Sigmoid colon (tissue), 7 donors: Measurements from ENCODE around the gene IRX2. TPM values are rescaled to one million over a fixed set of nuclear protein-coding genes. Genes with fewer than 3 reads are reported as not detected.

Experiments
- DNase-seq: peaks from one replicate; pipeline ENCODE4 v3.0.0-alpha.2; 2019
- H3K27ac ChIP-seq, 4 donors: fragments of 200-600 bp; sonication (generic); one replicate each; pipeline ENCODE4 v1.5.1; 2016 to 2019; ENCODE audit warnings: mild to moderate bottlenecking in 1 of 4
- H3K27me3 ChIP-seq, 3 donors: fragments of 200-600 bp; sonication (generic); one replicate each; pipeline ENCODE4 v1.5.1; 2019; ENCODE audit warnings: mild to moderate bottlenecking in 1 of 3
- H3K36me3 ChIP-seq, 4 donors: fragments of 200-600 bp; sonication (generic); one replicate each; pipeline ENCODE4 v1.5.1; 2016 to 2019
- H3K4me1 ChIP-seq, 4 donors: fragments of 200-600 bp; sonication (generic); one replicate each; pipeline ENCODE4 v1.5.1; 2017 to 2019
- H3K4me3 ChIP-seq, 4 donors: fragments of 200-600 bp; sonication (generic); one replicate each; pipeline ENCODE4 v1.5.1; 2017 to 2019; ENCODE audit warnings: mild to moderate bottlenecking in 2 of 4, moderate library complexity in 1 of 4
- H3K9me3 ChIP-seq, 4 donors: fragments of 200-600 bp in 3 of 4; sonication (generic) in 3 of 4; one replicate each; pipeline versions ENCODE4 v1.5.1 to v1.6.1; 2013 to 2019
- CTCF ChIP-seq, 4 experiments: fragments of 450-650 bp in 3 of 4; fragments of 200-600 bp in 1 of 4; IDR thresholded peaks; one replicate each; pipeline ENCODE4 v1.5.1; 2016 to 2019; ENCODE audit warnings: antibody characterized with exemption in 4 of 4, mild to moderate bottlenecking in 3 of 4, moderate library complexity in 2 of 4
- EP300 ChIP-seq, 4 donors: sonication (generic); formaldehyde crosslinking; IDR thresholded peaks; one replicate each; pipeline ENCODE4 v1.6.1; 2017; ENCODE audit warnings: antibody characterized with exemption in 4 of 4
- POLR2A ChIP-seq, 2 donors: fragments of 450-650 bp; IDR thresholded peaks; one replicate each; pipeline ENCODE4 v1.6.1; 2016; ENCODE audit warnings: antibody characterized with exemption in 2 of 2, mild to moderate bottlenecking in 2 of 2, moderate library complexity in 2 of 2
- POLR2AphosphoS5 ChIP-seq, 4 donors: sonication (generic); formaldehyde crosslinking; IDR thresholded peaks; one replicate each; pipeline ENCODE4 v1.6.1; 2017; ENCODE audit warnings: antibody characterized with exemption in 4 of 4
- WGBS, 2 donors: extraction: QIAGEN DNeasy Blood & Tissue Kit; methylation state at CpG; one replicate each; pipeline ENCODE4 v1.1.7; 2013; 5-methylcytosine and 5-hydroxymethylcytosine counted together
- intact Hi-C: fragments of 100-400 bp; cut with DNase I; formaldehyde crosslinking; loops from one replicate; pipeline ENCODE4 v1.15.1; 2023
- polyA plus RNA-seq, 3 donors: library from polyadenylated mRNA; stranded (reverse); fragments of 200-250 nt; gene quantifications; one replicate each; pipeline ENCODE4 v1.2.3, GENCODE V29; 2013
- total RNA-seq, 4 donors: library from RNA; depleted of rRNA; stranded (reverse); fragments of >200 nt; gene quantifications; one replicate each; pipeline ENCODE4 v1.1.0, GENCODE V29; 2016
- donor health status: healthy with polysubstance abuse.
- donor health status: Bipolar disorder and iron deficiency.
- donor health status: healthy.

The IRX2 gene
- total and polyA plus RNA-seq, 7 donors, result 0.03 TPM; not detected in 6

GRCh38 chr5:2698581-2698980, 52.9 kb downstream of the IRX2 start:
- no peak overlapping the region for H3K4me3 ChIP-seq
- no peak for TF ChIP-seq EP300 (IDR thresholded peaks at IDR 0.05)
- no peak for TF ChIP-seq POLR2AphosphoS5 (IDR thresholded peaks at IDR 0.05)
- TF ChIP-seq CTCF (IDR thresholded peaks at IDR 0.05), result no peak
- TF ChIP-seq POLR2A (IDR thresholded peaks at IDR 0.05), result no peak
- intact Hi-C loops, result no loop called here

GRCh38 chr5:2697446-2698200, 53.9 kb downstream of the IRX2 start:
- Histone ChIP-seq H3K9me3 (no peaks in the 10 kb centered on the region), H3K4me3 (no peak overlapping the region), H3K27me3 (no peaks in the 10 kb centered on the region), H3K36me3 (no peaks in the 10 kb centered on the region), H3K4me1 (no peaks in the 10 kb centered on the region), H3K27ac (no peak overlapping the region)
- intact Hi-C loops, result no loop called here
- 80 to 87% methylated on average over 23 of the region's 23 CpGs for WGBS, 2 donors
- peak; percentile 56 for DNase-seq
- TF ChIP-seq POLR2A (IDR thresholded peaks at IDR 0.05) (no peak), CTCF (IDR thresholded peaks at IDR 0.05) (no peak), POLR2AphosphoS5 (IDR thresholded peaks at IDR 0.05) (no peak), EP300 (IDR thresholded peaks at IDR 0.05) (no peak)

More at GRCh38 chr5:2698581-2698980, 52.9 kb downstream of the IRX2 start:
- no peaks in the 10 kb centered on the region for H3K9me3 ChIP-seq
- H3K27me3 ChIP-seq, result no peaks in the 10 kb centered on the region
- WGBS, 2 donors, result 76% methylated on average over 13 of the region's 13 CpGs
- DNase-seq, result peak; percentile 47
- no peaks in the 10 kb centered on the region for H3K4me1 ChIP-seq
- no peaks in the 10 kb centered on the region for H3K36me3 ChIP-seq
- no peak overlapping the region for H3K27ac ChIP-seq

- Histone ChIP-seq H3K27me3 (no peaks in the 10 kb centered on the region), H3K9me3 (no peaks in the 10 kb centered on the region), H3K36me3 (no peaks in the 10 kb centered on the region), H3K4me1 (no peaks in the 10 kb centered on the region), H3K4me3 (no peak overlapping the region), H3K27ac (no peak overlapping the region)
- intact Hi-C loops, result no loop called here
- DNase-seq, result peak; percentile 50
- WGBS, 2 donors, result 86 to 91% methylated on average over 9 of the region's 9 CpGs
- TF ChIP-seq EP300 (IDR thresholded peaks at IDR 0.05), result no peak
- TF ChIP-seq POLR2A (IDR thresholded peaks at IDR 0.05), result no peak
These were observed 54.4 kb downstream of the IRX2 start for GRCh38 chr5:2697041-2697440.
